ENCODE measurements around the gene LRP1. TPM values are rescaled to one million over a fixed set of nuclear protein-coding genes. Genes with fewer than 3 reads are reported as not detected.

Gene LRP1
- polyA plus RNA-seq, 1 donor (not counting 4 experiments of a cell fraction or from before 2014, with no cell fraction given) = 4.9 TPM

GRCh38 chr12:57143454-57143853, 15.2 kb downstream of the LRP1 start:
- Histone ChIP-seq H3K9me3 (ENCODE audit: control insufficient read depth, low read depth, low read length) (no peaks in the 10 kb centered on the region), H3K4me3 (ENCODE audit: control insufficient read depth in 2 of 3, extremely low read depth in 1 of 3, insufficient read depth in 2 of 3, low read depth in 1 of 3, low read length in 3 of 3) (no peak overlapping the region), H3K4me1 (ENCODE audit: control insufficient read depth, extremely low read depth, insufficient read depth, low read length) (no peaks in the 10 kb centered on the region), H4K20me1 (ENCODE audit: control insufficient read depth, extremely low read depth, insufficient read depth, low read length) (no peaks in the 10 kb centered on the region), H3K27ac (ENCODE audit: control insufficient read depth, insufficient read depth, low read length) (no peak overlapping the region), H3K9me1 (ENCODE audit: control insufficient read depth, extremely low read depth, insufficient read depth, low read length) (no peaks in the 10 kb centered on the region), H3K9ac (ENCODE audit: control insufficient read depth, extremely low read depth, insufficient read depth, low read length) (no peak overlapping the region), H3K36me3 (ENCODE audit: control insufficient read depth in 2 of 2, extremely low read depth in 1 of 2, insufficient read depth in 2 of 2, low read length in 2 of 2) (peaks cover under 1 to 41% of the 10 kb centered on the region in 2 experiments), H2AFZ (ENCODE audit: control insufficient read depth, low read length) (no peak overlapping the region), H3K27me3 (ENCODE audit: control insufficient read depth, extremely low read depth, insufficient read depth, low read length) (no peaks in the 10 kb centered on the region), H3K79me2 (ENCODE audit: control insufficient read depth, insufficient read depth, low read length) (no peaks in the 10 kb centered on the region), H3K4me2 (ENCODE audit: control insufficient read depth, extremely low read depth, insufficient read depth, low read depth, low read length) (no peak overlapping the region)
- FAIRE-seq (no peak), DNase-seq (ENCODE audit: low read depth, low spot score) (no peak)
- no peak for TF ChIP-seq EZH2 (IDR thresholded peaks at IDR 0.05; ENCODE audit: low read length)
- TF ChIP-seq CTCF (optimal IDR thresholded peaks at IDR 0.05 in 1 of 3, IDR thresholded peaks at IDR 0.05 in 1 of 3, conservative IDR thresholded peaks at IDR 0.05 in 1 of 3; ENCODE audit: extremely low read depth in 1 of 3, insufficient read depth in 2 of 3, low read length in 3 of 3) = no peak
- dilution Hi-C loops (cut with MboI; ENCODE audit: extremely low pct_ligation_motif_present, low sequenced_read_pairs) = no loop called here

- dilution Hi-C loops (cut with MboI; ENCODE audit: extremely low pct_ligation_motif_present, low sequenced_read_pairs) = no loop called here
- Histone ChIP-seq H3K27me3 (ENCODE audit: control insufficient read depth, extremely low read depth, insufficient read depth, low read length) (no peaks in the 10 kb centered on the region), H3K9ac (ENCODE audit: control insufficient read depth, extremely low read depth, insufficient read depth, low read length) (no peak overlapping the region), H3K36me3 (ENCODE audit: control insufficient read depth in 2 of 2, extremely low read depth in 1 of 2, insufficient read depth in 2 of 2, low read length in 2 of 2) (peaks cover 0 to 40% of the 10 kb centered on the region in 2 experiments), H2AFZ (ENCODE audit: control insufficient read depth, low read length) (no peak overlapping the region), H3K4me2 (ENCODE audit: control insufficient read depth, extremely low read depth, insufficient read depth, low read depth, low read length) (no peak overlapping the region), H3K4me1 (ENCODE audit: control insufficient read depth, extremely low read depth, insufficient read depth, low read length) (no peaks in the 10 kb centered on the region), H3K9me1 (ENCODE audit: control insufficient read depth, extremely low read depth, insufficient read depth, low read length) (no peaks in the 10 kb centered on the region), H3K4me3 (ENCODE audit: control insufficient read depth in 2 of 3, extremely low read depth in 1 of 3, insufficient read depth in 2 of 3, low read depth in 1 of 3, low read length in 3 of 3) (no peak overlapping the region), H3K79me2 (ENCODE audit: control insufficient read depth, insufficient read depth, low read length) (no peaks in the 10 kb centered on the region), H3K9me3 (ENCODE audit: control insufficient read depth, low read depth, low read length) (no peaks in the 10 kb centered on the region), H4K20me1 (ENCODE audit: control insufficient read depth, extremely low read depth, insufficient read depth, low read length) (no peaks in the 10 kb centered on the region), H3K27ac (ENCODE audit: control insufficient read depth, insufficient read depth, low read length) (no peak overlapping the region)
- TF ChIP-seq CTCF (optimal IDR thresholded peaks at IDR 0.05 in 1 of 3, IDR thresholded peaks at IDR 0.05 in 1 of 3, conservative IDR thresholded peaks at IDR 0.05 in 1 of 3; ENCODE audit: extremely low read depth in 1 of 3, insufficient read depth in 2 of 3, low read length in 3 of 3) (no peak), EZH2 (IDR thresholded peaks at IDR 0.05; ENCODE audit: low read length) (no peak)
- DNase-seq (ENCODE audit: low read depth, low spot score) (no peak), FAIRE-seq (no peak)
Observed at GRCh38 chr12:57145460-57146059, 17.3 kb downstream of the LRP1 start.
